Upper lobe of left lung (tissue), 4 donors: ENCODE measurements around the gene PUM1.

Experiments
- CTCF ChIP-seq, 6 experiments: fragments of 450-650 bp in 4 of 6; fragments of 200-600 bp in 2 of 6; sonication (generic) in 2 of 6; IDR thresholded peaks; one replicate each; pipeline ENCODE4 v1.5.1; 2016 to 2019; ENCODE audit warnings: antibody characterized with exemption in 6 of 6
- EP300 ChIP-seq, 4 donors: sonication (generic); formaldehyde crosslinking; IDR thresholded peaks; one replicate each; pipeline ENCODE4 v1.5.1; 2017; ENCODE audit warnings: antibody characterized with exemption in 4 of 4, control low read depth in 2 of 4
- POLR2A ChIP-seq, 4 donors: fragments of 450-650 bp; IDR thresholded peaks; one replicate each; pipeline ENCODE4 v1.5.1; 2016 to 2017; ENCODE audit warnings: antibody characterized with exemption in 4 of 4, mild to moderate bottlenecking in 2 of 4

- TF ChIP-seq CTCF (IDR thresholded peaks at IDR 0.05) (no peak), EP300 (IDR thresholded peaks at IDR 0.05) (no peak), POLR2A (IDR thresholded peaks at IDR 0.05) (no peak)
These were observed 114.8 kb downstream of the PUM1 start for GRCh38 chr1:30950700-30951099.
